Dermis microvascular lymphatic vessel endothelial cell (primary cell): ENCODE results near the gene HMGB1. TPM values are rescaled to one million over a fixed set of nuclear protein-coding genes. Genes with fewer than 3 reads are reported as not detected.

Experiments used
- total RNA-seq: library from RNA; depleted of rRNA; stranded (reverse); fragments of >200 nt; gene quantifications from 2 replicates; pipeline ENCODE4 v1.2.1, GENCODE V29; 2014

Gene HMGB1
- total RNA-seq, 1 donor from 2014 or later = 230 TPM

Other genes with a start within 250 kb of the HMGB1 start
- 9.1 and 11.5 TPM in 2 replicates for gene KATNAL1, start 158.4 kb downstream of the HMGB1 start, total RNA-seq
- gene UBE2L5, start 43.4 kb downstream of the HMGB1 start, total RNA-seq = not detected in 2 replicates
- gene USPL1, start 152.0 kb upstream of the HMGB1 start, total RNA-seq = 8.0 and 10.2 TPM in 2 replicates